B cell (primary cell): ENCODE data around the gene MBNL1. TPM values are rescaled to one million over a fixed set of nuclear protein-coding genes. Genes with fewer than 3 reads are reported as not detected.

ENCODE experiments used
- ATAC-seq: fragments of 200-7000 bp; cut with Tn5 transposase; one replicate; pipeline ENCODE4 v1.10.0; 2021; ENCODE audit warnings: low read depth, mild to moderate bottlenecking, moderate number of reproducible peaks, moderate library complexity
- CTCF ChIA-PET: fragments of 350-600 bp; sonication (Branson Sonifier 250); formaldehyde crosslinking; loops from one replicate; lab custom pipeline; 2021; ENCODE audit warnings: antibody characterized with exemption, inconsistent platforms; lab: Charles Lee
- POLR2A ChIA-PET: fragments of 350-600 bp; sonication (Branson Sonifier 250); formaldehyde crosslinking; loops from one replicate; lab custom pipeline; 2021; ENCODE audit warnings: antibody characterized with exemption; lab: Charles Lee
- DNase-seq: peaks from one replicate; pipeline ENCODE4 v3.0.0; 2013
- H2AFZ ChIP-seq: 2 replicates; pipeline ENCODE4 v1.6.1; 2012; ENCODE audit warnings: mild to moderate bottlenecking, low read depth, low read length; ENCODE audit not compliant: insufficient read depth, poor library complexity, severe bottlenecking
- H3K27ac ChIP-seq, 2 donors: 1 replicate in 1 of 2; 2 replicates in 1 of 2; pipeline ENCODE4 v1.5.1; 2012 to 2013; ENCODE audit warnings: low read length in 2 of 2, mild to moderate bottlenecking in 2 of 2, moderate library complexity in 1 of 2
- H3K27me3 ChIP-seq, 4 experiments: fragments of 200-600 bp in 1 of 4; sonication (generic) in 1 of 4; replicated peaks in 1 of 4; 1 replicate in 2 of 4; 2 replicates in 2 of 4; pipeline versions ENCODE4 v1.6.1 to v1.7.0; 2013 to 2016; ENCODE audit warnings: low read length in 3 of 4, mild to moderate bottlenecking in 2 of 4, mixed read lengths in 1 of 4, moderate library complexity in 1 of 4; ENCODE audit not compliant: insufficient read depth in 4 of 4, control insufficient read depth in 3 of 4; ENCODE audit errors: control extremely low read depth in 1 of 4
- H3K36me3 ChIP-seq, 2 experiments: replicated peaks in 1 of 2; 1 replicate in 1 of 2; 2 replicates in 1 of 2; pipeline versions ENCODE4 v1.6.1 to v1.7.1; 2013; ENCODE audit warnings: low read length in 1 of 2; ENCODE audit not compliant: insufficient read depth in 2 of 2, control insufficient read depth in 1 of 2; ENCODE audit errors: control extremely low read depth in 1 of 2, extremely low read depth in 1 of 2
- H3K4me1 ChIP-seq, 2 donors: fragments of 200-600 bp in 1 of 2; sonication (generic) in 1 of 2; 1 replicate in 1 of 2; 2 replicates in 1 of 2; pipeline versions ENCODE4 v1.5.1 to v1.6.1; 2013 to 2017; ENCODE audit warnings: low read length in 2 of 2; ENCODE audit not compliant: control insufficient read depth in 2 of 2, insufficient read depth in 2 of 2
- H3K4me2 ChIP-seq: replicated peaks from 2 replicates; pipeline ENCODE3; 2012; ENCODE audit warnings: mild to moderate bottlenecking, low read depth, low read length; ENCODE audit not compliant: poor library complexity, severe bottlenecking
- H3K4me3 ChIP-seq, 5 experiments: fragments of 200-600 bp in 1 of 5; sonication (generic) in 1 of 5; 1 replicate in 3 of 5; 2 replicates in 2 of 5; pipeline versions ENCODE4 v1.5.1 to v1.7.0; 2011 to 2016; ENCODE audit warnings: low read length in 4 of 5, mild to moderate bottlenecking in 4 of 5, low read depth in 2 of 5, control low read depth in 1 of 5, moderate library complexity in 1 of 5; ENCODE audit not compliant: insufficient read depth in 1 of 5; ENCODE audit errors: control extremely low read depth in 1 of 5, extremely low read depth in 1 of 5
- H3K79me2 ChIP-seq: fragments of 200-600 bp; sonication (generic); one replicate; pipeline ENCODE4 v1.6.0; 2016; ENCODE audit warnings: low read length; ENCODE audit not compliant: control insufficient read depth, insufficient read depth
- H3K9ac ChIP-seq: fragments of 200-600 bp; sonication (generic); 2 replicates; pipeline ENCODE4 v1.6.1; 2017; ENCODE audit warnings: mild to moderate bottlenecking, low read length, moderate library complexity
- H3K9me3 ChIP-seq, 3 donors: one replicate each; pipeline versions ENCODE4 v1.6.1 to v1.7.1; 2013; ENCODE audit warnings: low read length in 2 of 3; ENCODE audit not compliant: control insufficient read depth in 2 of 3, insufficient read depth in 1 of 3; ENCODE audit errors: control extremely low read depth in 1 of 3
- H4K20me1 ChIP-seq: 2 replicates; pipeline ENCODE4 v1.6.0; 2012; ENCODE audit warnings: mild to moderate bottlenecking, low read length; ENCODE audit not compliant: insufficient read depth, control insufficient read depth, poor library complexity, severe bottlenecking
- H3K27ac Mint-ChIP-seq: one replicate; pipeline ENCODE4 v1.8.0; 2021; ENCODE audit warnings: mixed read lengths
- H3K27me3 Mint-ChIP-seq: one replicate; pipeline ENCODE4 v1.8.0; 2021; ENCODE audit warnings: mixed read lengths
- H3K4me1 Mint-ChIP-seq: one replicate; pipeline ENCODE4 v1.8.0; 2021; ENCODE audit warnings: mixed read lengths
- H3K4me3 Mint-ChIP-seq: one replicate; pipeline ENCODE4 v1.8.0; 2021; ENCODE audit warnings: mixed read lengths
- H3K9me3 Mint-ChIP-seq: one replicate; pipeline ENCODE4 v1.8.0; 2022; ENCODE audit warnings: mixed read lengths; ENCODE audit not compliant: insufficient read depth
- CTCF ChIP-seq: fragments of 200-600 bp; IDR thresholded peaks from one replicate; pipeline ENCODE4 v1.8.0; 2022; ENCODE audit warnings: antibody characterized with exemption, mild to moderate bottlenecking
- EZH2 ChIP-seq: IDR thresholded peaks from 2 replicates; pipeline ENCODE4 v1.6.1; 2012; ENCODE audit warnings: borderline replicate concordance, low read depth, mild to moderate bottlenecking, moderate library complexity, low read length; ENCODE audit not compliant: insufficient read depth, poor library complexity, severe bottlenecking
- WGBS: methylation state at CpG from one replicate; pipeline ENCODE4 v1.1.5; 2013; ENCODE audit warnings: missing lambda C conversion rate; ENCODE audit not compliant: insufficient coverage; 5-methylcytosine and 5-hydroxymethylcytosine counted together
- intact Hi-C: fragments of 100-400 bp; cut with micrococcal nuclease; formaldehyde crosslinking; loops from one replicate; pipeline ENCODE4 v1.10.0; 2022
- polyA plus RNA-seq: library from polyadenylated mRNA; depleted of rRNA; stranded (reverse); fragments of >200 nt; gene quantifications from 2 replicates; pipeline ENCODE4 v1.2.3, GENCODE V29; 2012
- total RNA-seq, 2 donors: library from RNA; stranded (reverse); fragments of 120-200 nt in 1 of 2; gene quantifications; 1 replicate in 1 of 2; 2 replicates in 1 of 2; pipeline versions ENCODE4 v1.2.3 to v1.2.4, GENCODE V29; 2013 to 2022

The MBNL1 gene
- total and polyA plus RNA-seq, 2 donors (not counting 1 experiment from before 2014, with no cell fraction given), result 195 to 505 TPM

- Histone ChIP-seq H3K79me2 (peaks cover 7% of the 10 kb centered on the region), H3K4me3 (no peak overlapping the region), H3K27me3 (no peaks in the 10 kb centered on the region), H3K9me3 (no peaks in the 10 kb centered on the region), H4K20me1 (no peaks in the 10 kb centered on the region), H3K27ac (peak overlapping the region in 1 of 2 donors; percentile 56), H3K9ac (no peak overlapping the region), H3K4me2 (no peak overlapping the region), H3K4me1 (peaks cover 0 to 7% of the 10 kb centered on the region in 2 donors), H3K36me3 (peaks cover 31 to 82% of the 10 kb centered on the region in 2 experiments), H2AFZ (no peak overlapping the region)
- ATAC-seq (no peak), DNase-seq (no peak)
- intact Hi-C loops, result no loop called here
- CTCF ChIA-PET, result interaction anchor here (0.9 to 1.6 kb wide), 2 partner anchors 11 to 16 kb away, joined by 3 to 10 read pairs; no protein-coding TSS in a partner anchor
- Mint-ChIP-seq H3K4me1 (peaks cover 26% of the 10 kb centered on the region), H3K4me3 (no peak overlapping the region), H3K9me3 (no peaks in the 10 kb centered on the region), H3K27ac (no peak overlapping the region), H3K27me3 (no peaks in the 10 kb centered on the region)
- no peak for TF ChIP-seq EZH2
- POLR2A ChIA-PET, result no interaction called here
- WGBS, result no CpG with 5 or more reads among the region's 1 CpG
Observed at GRCh38 chr3:152461460-152461859, 192.7 kb downstream of the MBNL1 start.

DNA sequence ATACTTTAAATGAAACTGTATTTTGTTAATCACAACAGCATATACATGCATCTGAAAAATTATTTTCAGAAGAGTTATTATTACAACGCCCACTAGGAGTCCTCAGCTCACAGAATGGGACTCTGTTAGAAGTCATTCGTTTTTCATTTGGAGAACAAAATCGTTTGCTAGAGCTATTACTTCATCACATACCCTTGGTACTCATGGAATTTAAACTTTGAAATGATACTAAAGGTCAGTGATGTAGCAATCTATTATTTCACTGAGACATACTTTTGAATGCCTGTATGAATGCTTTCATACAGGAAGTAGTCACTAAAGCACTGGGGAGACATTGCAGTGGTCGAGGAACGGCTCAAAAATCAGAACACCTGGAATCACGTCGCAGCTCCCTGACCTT is 198.1 kb downstream of the MBNL1 start:
- ATAC-seq, result peak; percentile 71
- no peak overlapping the region for H3K4me2 ChIP-seq
- no peak overlapping the region for H3K4me3 Mint-ChIP-seq

More for the DNA sequence above, 198.1 kb downstream of the MBNL1 start:
- peak overlapping the region in 1 of 2 donors; percentile 32 for H3K27ac ChIP-seq
- WGBS, result 100% methylated on average over 2 of the region's 7 CpGs
- no peaks in the 10 kb centered on the region for H3K9me3 Mint-ChIP-seq
- peaks cover 20% of the 10 kb centered on the region for H3K4me1 Mint-ChIP-seq
- peaks cover 19 to 32% of the 10 kb centered on the region in 2 experiments for H3K36me3 ChIP-seq
- no peaks in the 10 kb centered on the region for H4K20me1 ChIP-seq
- peak; percentile 55 for DNase-seq
- no peak overlapping the region for H3K9ac ChIP-seq
- no peaks in the 10 kb centered on the region for H3K79me2 ChIP-seq
- no peak overlapping the region for H2AFZ ChIP-seq
- TF ChIP-seq EZH2 (no peak), CTCF (peak; percentile 78)
- H3K4me3 ChIP-seq, result no peak overlapping the region
- ChIA-PET POLR2A (no interaction called here), CTCF (interaction anchor here (0.7 to 2.8 kb wide), 15 partner anchors 8 to 283 kb away, joined by 3 to 19 read pairs (median 6); no protein-coding TSS in a partner anchor)
- peak overlapping the region; percentile 59 for H3K27ac Mint-ChIP-seq
- peaks cover 3 to 10% of the 10 kb centered on the region in 2 donors for H3K4me1 ChIP-seq
- intact Hi-C loops, result no loop called here
- H3K9me3 ChIP-seq, result no peaks in the 10 kb centered on the region
- H3K27me3 ChIP-seq, result no peaks in the 10 kb centered on the region
- no peaks in the 10 kb centered on the region for H3K27me3 Mint-ChIP-seq
